Stimulated activated CD4-positive, alpha-beta T cell treated with anti-CD3 and anti-CD28 coated beads, Interleukin-15, amount 100 ng/mL, for 24 hours (primary cell): ENCODE measurements around the gene MAEA.

Experiments
- DNase-seq: peaks from one replicate; pipeline ENCODE4 v3.0.0-alpha.2; 2020

Gene MAEA

DNA sequence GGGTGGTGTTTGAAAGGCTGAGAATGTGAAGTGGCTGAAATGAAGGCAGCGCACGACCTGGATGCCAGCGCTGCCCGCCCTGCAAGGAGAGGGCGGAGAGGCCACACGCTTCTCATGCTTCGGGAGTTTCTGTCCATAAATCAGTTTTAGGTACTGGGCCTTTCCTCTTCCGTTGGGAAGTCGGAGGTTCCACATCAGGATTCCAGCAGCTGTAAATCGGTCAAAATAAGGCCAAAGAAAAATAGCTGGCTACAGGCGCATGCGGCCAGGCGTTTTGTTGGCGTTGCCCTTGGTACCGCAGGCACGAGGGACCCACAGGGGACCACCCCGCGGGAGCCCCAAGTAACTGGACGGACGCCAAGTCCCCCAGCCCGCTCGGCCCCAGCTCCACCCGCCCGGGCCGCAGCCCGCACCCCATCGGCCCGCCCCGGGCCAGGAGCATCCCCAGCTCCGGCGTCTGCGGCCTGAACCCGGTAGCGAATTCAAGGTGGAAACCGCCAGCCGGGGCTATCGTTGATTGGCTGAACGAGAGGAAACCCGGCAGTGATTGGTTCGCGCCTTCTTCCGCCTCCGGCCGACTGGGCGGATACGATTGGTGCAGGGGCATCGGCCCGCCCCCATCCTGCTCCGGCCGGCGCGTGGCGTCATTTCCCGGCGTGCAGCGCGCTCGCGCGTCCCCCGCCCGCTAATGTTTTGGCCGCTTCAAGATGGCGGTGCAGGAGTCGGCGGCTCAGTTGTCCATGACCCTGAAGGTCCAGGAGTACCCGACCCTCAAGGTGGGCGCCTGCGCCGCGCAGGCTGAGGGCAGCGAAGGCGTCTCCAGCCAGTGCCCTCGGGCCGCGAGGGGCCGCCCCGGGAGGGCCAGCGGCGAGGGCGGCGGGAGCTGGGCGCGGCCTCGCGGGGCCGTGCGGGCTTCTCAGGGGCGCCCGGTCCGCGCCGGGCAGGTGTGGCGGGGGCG lies at the start of gene MAEA:
Gene MAEA, plus strand, starts transcription at position 685 of the 958 bp plus-strand sequence. Its CDS starts 23 bp downstream, at position 708.
- DNase-seq, result peak; percentile 98

DNA sequence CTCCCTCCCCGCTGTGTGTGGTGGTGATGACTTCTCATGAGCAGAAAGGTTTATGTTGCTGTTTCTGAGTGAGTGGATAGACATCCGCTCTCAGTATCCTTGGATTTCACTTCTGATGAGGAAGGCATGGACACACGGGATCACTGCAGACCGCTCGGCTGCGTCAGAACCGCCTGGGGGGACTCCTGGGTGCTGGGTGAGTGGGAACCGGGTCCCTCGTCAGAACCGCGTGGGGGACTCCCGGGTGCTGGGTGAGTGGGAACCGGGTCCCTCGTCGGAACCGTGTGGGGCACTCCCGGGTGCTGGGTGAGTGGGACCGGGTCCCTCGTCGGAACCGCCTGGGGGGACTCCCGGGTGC lies 49.8 kb upstream of the MAEA start:
- DNase-seq, result no peak

DNA sequence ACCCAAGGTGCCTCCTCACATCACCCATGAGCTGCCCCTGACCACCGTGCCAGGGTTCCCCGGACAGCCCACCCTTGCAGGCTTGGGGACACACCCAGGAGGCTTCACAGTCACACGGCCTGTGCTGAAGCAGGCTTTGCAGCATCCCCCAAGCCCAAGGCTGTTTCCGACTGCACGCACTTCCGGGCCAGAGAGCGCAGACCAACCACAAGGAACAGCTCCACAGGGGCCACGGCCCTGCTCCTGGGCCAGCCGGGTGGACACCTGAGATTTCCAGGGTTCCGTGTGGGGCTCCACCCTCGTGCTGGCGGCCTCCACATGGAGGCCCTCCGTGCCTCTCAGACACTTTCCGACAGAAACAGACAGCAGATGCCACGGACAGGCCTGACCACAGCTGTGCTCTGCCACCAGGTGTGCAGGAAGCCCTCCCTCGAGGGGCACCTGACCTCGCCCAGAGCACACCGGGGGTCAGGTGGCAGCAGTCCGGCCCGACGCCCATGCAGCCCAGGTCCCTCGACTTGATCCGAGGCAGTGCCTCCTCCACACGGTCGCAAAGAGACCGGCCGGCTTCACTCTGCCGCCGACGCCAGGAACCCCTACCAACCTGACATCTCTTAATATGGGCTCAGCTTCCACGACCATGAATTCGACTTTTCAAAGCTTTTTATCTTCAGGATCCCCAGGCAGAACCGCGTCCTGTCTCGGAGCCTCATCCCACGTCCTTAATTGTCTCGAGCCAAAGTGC lies 48.8 kb upstream of the MAEA start:
- DNase-seq, result no peak

DNA sequence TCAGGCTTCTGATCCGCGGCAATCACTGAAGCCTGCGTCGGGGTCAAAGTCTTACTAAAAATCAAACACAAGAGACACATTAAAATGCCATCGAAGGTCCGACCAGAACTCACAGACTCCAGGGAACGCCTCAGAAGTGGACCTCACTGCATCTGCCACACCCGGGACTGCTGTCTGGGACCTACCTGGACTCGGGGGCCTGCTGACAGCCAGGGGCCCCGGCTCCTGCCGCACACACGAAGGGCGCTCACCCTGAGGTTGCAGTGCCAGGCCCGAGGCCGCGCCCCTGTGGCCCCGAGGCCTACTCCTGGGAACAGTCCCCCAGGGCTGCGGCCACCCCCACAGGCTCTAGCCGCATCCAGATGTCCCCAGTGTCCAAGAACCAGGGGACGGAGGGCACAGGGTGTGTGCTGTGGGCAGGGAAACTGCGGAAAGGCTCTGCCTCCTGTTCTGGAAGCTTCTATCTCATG lies 48.2 kb upstream of the MAEA start:
- DNase-seq, result no peak

DNA sequence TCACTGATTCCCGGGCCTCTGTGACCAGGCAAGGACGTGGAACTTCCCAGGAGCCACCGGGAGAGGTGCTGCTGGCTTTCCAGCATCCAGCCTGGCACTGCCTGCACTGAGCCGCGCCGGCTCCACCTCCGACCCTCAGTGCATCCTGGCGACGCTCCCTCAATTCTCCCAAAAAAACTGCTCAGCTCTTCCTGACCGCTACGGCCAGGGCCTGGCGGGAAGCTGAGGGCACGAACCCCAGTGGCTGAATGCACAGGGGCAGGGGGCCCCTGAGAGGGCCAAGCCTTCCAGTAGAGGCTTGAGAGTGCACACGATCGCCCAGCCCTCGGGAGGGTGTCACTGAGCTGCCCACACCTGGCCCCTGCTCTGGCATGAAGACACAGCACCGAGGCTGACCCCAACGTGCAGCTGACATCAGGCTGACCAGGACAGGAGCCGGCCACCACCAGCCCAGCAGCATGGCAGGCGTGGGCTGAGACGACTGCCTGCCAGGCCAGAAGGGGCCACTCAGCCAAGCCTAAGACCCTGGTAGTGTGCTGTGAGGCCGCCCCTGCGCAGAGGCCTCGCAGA lies 47.7 kb upstream of the MAEA start:
- no peak for DNase-seq

DNA sequence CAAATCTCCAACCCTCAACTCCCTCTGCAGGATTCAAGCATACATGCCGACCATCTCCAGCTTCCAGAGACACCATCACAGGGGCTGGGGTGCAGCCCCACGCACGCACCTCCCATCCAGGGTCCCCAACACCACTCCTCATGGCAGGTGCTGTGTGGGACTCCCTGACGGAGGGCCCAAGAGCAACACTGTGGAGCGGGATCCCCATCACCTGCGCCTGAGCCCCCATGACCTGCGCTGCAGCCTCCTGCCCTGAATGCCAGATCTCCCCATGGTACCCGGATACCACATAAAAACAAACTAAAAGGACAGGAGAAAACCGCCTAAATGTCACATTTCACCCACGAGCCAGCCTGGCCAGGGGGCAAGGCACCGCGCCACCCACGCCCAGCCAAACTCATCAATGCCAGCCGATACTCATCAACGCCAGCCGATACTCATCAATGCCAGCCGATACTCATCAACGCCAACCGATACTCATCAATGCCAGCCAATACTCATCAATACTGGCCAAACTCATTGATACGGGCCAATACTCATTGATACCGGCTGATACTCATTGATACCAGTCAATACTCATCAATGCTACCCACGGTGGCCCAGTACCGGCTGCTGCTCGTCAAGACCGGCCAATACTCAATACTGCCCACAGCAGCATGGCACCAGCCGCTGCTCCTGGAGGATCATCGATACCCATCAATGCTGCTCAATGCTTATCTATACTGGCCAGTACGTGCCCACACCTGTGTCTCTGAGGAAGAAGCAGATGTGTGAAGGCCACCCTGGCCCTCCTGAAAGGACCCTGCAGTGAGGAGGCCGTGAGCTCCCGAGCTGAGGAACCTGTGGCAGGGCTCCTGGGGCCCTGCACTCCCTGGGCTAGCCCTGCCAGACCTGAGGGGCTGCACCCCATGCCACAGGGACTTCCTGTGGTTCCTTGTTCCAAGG lies 46.9 kb upstream of the MAEA start:
- no peak for DNase-seq

DNA sequence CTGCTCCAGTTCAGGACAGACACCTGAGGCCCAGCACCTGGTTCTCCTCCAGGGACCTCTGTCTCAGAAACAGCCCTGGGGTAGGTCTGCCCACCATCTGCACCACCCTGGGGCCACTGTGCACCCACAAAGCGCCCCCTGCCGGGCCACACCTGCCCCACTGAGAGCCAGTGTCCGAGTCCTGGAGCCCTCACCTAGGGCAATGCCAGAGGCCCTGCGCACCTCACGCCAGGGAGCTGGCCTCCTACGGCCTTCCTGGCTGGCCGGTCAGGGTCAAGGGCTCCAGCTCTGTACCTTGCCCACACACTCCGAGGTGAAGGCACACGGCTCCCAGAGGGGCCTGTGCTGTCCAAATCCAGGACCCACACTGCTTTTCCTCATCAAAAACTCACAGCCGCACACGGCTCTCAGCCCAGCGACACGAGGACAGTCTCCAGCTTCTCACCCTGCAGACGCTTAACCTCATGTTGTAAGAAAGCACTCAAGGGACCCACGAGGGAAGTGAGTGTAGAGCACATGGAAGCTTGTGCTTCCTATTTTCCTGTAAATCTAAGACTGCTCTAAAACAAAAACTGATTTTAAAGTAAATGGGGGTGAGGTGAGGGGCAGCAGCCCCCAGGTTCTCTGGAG lies 46.1 kb upstream of the MAEA start:
- no peak for DNase-seq

DNA sequence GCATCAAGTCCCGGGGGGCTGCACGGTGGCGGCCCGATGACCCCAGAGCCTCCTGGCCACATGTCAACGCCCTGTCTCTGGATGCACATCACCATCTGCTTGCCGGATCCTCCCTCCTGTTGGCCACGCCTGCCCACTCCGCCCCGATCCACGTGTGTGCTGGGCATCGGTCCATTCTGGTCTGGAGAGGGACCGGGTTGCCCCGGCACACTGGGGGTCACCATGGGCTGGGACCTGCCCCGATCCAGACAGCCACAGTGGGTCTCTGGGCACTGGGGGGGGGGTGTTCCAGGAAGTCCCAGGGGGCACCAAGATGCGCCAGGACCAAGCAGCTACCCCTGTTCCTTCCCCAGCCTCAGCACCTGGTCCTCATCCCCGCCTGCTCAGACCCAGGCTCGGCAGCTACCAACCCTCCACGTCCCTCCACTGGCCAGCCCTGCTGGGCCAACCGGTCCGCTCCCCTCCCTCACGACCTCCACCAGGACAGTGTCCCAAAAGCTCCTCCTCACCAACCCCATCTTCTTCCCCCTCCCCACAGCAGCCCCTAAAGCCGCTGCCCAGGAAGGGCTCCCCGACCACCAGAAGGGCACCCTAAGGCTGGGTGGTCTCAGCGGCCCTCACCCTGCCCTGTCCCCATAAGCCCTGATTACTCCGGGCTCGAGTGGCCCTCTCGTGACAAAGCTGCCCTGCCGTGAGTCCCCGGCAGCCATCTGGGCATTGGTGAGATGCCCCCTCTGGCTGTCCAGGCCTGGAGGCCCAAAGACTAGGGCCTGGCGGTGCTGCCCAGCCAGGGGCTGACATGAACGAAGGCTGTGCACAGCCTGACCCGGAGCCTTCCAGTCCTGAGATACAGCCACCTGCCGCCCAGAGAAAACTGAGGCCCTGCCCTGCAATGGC lies 45.4 kb upstream of the MAEA start:
- DNase-seq, result no peak

DNA sequence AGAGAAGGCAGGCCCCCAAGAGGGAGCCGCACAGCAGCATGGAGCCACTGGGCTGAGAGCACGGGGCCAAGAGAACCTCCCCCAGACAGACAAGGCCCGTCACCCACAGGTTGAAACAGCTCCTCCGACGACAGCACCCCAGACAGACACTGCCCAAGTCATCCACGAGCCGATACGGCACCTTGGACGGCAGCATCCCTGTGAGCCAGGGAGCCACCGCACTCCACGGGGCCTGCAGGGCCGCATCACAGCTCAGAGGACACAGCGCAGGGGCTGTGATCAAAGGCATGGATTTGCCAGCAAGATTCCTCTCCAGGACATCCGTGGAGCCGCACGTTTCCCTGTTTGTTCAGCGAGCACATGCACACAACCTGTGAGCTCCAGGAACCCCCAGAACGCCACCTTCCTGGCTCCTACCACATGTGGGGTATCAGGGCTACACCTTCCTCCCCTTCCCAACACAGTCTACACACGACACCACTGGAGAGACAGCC lies 44.7 kb upstream of the MAEA start:
- no peak for DNase-seq

DNA sequence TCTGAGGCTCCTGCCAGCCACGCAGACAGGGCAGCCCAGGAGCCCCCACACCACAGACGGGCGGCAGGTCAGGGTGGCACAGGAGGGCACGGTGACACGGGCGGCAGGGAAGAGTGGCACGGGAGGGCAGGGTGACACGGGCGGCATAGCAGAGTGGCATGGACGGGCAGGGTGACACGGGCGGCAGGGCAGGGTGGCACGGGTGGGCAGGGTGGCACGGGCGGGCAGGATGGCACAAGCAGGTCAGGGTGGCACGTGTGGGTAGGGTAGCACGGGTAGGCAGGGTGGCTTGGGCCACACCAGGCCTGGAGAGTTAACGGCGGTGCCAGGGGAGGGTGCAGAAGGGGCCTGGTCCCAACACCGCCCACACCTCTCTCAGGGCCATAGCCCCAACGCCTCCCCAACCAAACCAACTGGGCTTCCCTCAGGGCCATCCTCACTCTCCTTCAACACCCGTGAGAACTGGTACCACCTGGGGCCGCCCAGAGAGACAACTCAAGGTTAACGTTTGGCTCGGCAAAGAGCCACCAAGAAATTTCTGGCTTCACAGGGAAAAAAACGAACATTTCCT lies 44.1 kb upstream of the MAEA start:
- DNase-seq, result no peak

DNA sequence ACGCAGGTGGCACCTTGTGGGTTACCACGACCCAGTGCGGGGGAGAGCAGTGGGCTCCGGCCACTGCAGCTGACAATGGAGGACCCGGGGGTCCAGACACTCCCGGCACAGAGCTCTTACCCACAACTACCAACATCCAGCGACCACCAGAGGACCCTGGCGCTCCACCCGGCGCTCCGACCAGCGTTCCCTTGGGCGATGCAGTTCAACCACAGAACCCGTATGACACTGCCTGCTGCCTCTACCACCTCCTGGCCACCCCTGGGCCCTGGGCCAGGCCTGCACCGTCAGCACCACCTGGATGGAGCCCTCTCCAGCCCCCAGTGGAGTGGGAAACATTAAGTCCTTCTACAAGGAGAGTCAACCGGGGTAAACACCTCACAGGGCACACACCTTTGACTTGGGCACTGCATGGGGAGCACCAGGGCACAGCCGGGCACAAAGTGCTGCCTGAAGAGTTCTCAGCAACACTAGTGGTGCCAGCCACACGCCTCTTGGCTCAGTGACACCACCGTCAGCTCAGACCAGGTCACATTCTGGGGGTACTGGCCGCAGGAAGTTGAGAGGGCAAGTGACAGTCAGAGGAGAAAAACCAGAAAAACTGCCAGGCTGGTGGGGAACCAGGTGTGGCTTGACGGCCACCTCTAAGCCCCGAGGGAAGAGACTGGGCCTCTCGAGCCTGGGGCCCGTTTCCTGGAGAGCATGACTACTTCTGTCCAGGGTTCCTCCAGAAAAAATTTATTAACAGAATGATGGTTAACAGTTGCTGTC lies 43.4 kb upstream of the MAEA start:
- DNase-seq, result peak; percentile 19

DNA sequence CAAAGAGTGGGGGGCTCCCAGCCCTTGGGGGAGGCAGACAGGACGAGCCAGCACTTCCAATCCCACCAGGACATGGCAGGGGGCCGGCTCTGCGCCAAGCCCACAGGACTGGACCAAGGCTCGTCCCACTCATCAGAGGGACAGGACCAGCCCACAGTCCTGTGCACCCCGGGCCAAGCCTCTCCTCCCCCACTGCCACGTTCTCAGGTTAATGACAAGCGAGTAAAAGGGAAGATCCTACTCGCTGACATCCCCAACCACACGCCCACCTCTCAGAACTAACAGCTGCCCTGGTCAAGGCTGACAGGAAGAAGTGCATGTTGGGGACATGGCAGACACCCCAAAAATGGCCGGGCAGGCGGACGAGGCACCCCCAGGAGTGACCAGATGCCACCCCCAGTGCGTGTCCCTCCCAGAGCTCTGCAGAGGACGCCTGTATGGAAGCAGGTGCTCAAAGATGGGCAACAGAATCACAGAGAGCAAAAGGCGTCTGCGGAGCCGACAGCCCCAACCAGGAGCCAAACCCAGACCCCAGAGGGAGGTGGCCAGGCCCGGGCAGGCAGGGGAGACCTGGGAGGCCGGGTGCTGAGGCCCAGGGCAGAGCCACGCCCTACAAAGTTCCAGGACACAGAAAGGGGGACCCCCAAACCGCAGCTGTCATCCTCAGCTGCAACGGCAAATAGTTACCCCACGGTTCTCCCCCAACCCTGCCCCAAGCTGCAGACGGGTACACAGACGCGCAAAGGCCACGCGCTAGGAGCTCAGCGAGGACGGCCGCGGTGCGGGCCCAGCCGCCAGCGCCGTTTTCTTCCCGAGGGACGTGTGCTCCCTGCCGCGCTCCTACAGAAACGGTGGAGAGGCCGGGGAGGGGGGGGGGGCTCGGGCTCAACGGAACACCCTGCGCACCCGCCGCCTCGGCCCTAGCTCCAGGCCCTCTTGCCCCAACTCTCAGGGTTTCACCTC lies 42.5 kb upstream of the MAEA start:
- peak; percentile 41 for DNase-seq

DNA sequence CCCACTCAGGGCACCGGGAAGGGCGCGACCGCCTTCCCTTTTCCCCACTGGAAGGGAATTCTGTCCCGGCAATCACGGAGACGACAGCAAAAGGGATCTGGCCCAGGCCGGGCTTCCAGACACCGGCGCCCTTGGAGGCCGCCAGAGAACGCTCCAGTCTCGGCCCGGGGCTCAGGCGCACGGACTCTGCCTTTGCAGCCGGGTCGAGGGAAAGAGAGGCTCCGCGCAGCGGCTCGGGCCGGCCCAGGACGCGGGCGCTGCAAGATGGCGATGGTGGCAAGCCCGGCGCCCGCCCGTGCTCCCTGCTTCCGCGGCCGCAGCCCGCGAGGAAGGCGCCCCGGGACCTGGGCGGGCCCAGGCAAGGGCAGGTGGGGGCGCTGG lies 41.8 kb upstream of the MAEA start:
- no peak for DNase-seq

DNA sequence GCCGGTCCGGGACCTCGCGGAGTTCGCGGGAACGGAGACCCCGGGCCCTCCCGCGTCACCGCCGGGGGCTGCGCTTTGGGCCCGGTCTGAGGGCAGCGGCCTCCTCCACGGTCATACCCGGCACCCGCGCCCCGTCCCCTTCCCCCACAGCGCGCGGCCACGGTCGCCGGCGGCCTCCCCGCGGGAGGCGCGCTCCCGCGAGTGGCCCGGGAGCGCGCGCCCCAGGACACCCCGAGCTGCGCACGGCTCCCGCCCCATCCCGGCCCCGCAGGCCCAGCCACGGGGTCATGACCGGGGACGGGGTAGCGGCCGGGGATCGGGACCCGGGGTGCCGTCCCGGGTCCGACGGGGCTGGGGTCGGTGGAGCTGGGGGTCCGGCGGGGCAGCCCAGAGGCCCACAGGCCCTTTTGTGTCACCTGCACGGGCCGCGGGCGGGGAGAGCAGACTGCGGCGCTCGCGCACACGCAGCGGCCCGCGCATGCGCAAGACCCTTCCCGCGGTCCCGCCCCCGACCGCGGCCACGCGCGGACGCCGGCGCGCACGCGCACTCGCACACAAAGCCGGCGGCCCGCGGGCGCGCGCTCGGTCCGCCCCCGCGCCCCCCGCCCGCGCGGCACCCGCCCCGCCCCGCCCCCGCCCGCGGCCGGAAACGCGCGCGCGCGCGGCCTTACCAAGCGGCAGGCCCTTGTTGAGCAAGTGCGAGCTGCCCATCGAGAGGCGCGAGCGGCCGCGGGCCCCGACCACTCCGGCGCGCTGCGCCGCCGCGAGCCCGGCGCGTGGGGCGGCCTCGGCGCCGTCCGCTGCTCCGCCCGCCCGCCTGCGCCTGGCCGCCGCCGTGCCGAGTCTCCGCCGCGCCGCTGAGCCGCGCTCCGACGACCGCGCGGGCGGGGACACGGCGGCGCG lies 41.2 kb upstream of the MAEA start, which contains the start of gene CTBP1:
Gene CTBP1, minus strand, starts transcription at position 886 of the 903 bp plus-strand sequence. CDS start 7,799 bp downstream, outside the sequence.
- peak; percentile 83 for DNase-seq

DNA sequence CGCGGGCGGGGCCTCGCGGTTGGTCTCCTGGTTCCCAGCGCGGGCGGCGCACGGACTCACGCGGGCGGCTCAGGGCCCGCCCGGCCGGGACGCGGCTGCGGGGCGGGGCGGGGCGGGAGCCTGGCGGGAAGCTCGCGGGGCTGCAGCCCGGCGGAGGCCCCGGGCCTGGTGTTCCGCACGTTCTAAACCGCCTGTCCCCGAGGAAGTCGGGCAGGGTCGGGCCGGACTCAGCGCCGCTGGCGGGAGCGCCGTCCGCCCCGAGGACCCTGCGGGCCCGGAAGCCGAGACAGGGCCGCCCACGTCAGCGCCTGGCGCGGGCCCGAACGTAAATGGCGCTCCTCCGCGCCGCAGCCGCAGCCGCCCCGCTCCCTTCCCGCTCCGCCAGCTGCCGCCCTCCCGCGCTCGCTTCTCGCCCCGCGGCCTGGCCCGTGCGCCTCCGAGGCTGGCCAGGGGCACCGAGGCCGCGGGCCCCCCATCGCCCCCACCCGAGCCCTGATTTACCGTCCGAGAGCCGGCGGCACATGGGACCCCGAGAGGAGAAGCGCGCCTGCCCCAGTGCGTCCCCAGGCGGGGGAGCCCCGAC lies 40.5 kb upstream of the MAEA start:
- DNase-seq, result peak; percentile 89

DNA sequence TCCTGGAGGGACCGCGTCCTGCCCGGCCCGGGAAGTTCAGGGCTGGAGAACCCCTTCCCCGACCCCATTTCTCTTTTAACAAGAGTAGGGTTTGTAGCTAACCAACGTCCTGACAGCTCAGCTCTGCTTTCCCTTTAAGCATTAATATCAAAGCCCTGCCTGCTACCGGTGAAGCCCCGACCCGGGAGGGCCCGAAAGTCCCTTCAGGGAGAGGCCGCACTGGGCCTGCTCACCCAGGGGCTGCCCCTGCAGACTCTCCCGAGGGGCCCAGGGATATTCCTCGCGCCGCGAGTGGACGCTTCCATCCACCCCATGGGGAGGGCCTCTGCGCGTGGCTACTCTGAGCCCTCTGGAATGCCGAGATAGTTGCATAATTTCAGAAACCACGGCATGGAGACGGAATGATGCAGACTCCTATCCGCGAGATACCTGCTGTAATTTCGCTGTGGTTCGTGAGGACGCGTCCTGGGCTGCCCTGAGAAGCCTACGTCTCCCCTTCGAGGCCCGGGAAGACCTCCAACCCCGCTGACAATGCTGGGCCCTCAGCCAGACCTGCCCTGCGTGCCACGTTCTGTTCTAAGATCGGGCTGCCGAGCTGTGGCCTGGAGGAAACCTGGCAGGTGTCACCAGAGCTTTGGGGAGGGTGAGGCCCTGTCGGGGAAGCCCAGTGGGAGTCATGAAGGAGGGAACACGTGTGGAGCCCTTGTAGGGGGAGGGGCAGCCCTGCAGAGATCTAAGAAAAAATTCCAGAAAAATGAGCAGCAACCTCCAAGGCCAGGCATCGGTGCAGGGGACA lies 39.8 kb upstream of the MAEA start:
- DNase-seq, result peak; percentile 66
